SH-SY5Y (cell line): ENCODE data around the gene MMP15.

Source experiments
- GATA2 ChIP-seq: IDR thresholded peaks from 2 replicates; pipeline ENCODE4 v1.6.1; 2011; ENCODE audit warnings: mild to moderate bottlenecking, low read depth, low read length
- GATA3 ChIP-seq: IDR thresholded peaks from 2 replicates; pipeline ENCODE4 v1.6.1; 2011; ENCODE audit warnings: low read depth, mild to moderate bottlenecking, low read length, moderate library complexity

DNA sequence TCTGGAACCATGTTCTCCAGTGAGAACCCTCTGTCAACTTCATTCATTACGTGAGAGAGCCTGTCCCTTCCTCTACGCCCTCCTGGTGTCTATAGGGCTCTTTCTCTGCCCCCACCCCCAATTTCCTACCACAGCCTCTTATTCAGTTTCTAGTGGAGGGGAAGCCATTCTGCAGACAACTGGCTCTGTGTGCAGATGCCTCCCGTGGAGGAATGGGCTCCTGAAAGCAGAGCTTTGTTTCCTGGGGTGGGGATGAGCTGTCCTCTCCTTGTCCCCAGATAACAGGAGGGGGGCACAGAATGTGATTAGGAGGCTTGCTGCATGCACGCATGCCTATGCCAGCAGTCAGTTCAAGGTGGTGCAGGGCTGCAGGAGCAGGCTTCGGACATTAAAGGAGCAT, 31.6 kb downstream of the MMP15 start:
- no peak for TF ChIP-seq GATA2
- TF ChIP-seq GATA3 = no peak
